Measurements from ENCODE around the gene DYNLT2B.
"Not testable (repeated sequence)": the region's sequence is repeated elsewhere in the genome, so short reads cannot be mapped to it uniquely, and the experiment has no call there.

DYNLT2B gene

GRCh38 chr3:196317687-196318467, at the start of gene DYNLT2B:
Gene DYNLT2B (minus strand): TSS chr3:196318240. CDS start chr3:196318152, 88 bp downstream.
- peak; percentile 89 to 91 for DNase-seq

- DNase-seq: no peak
These were observed 47.7 kb upstream of the DYNLT2B start for GRCh38 chr3:196365736-196366135.

GRCh38 chr3:196360586-196360985, 42.5 kb upstream of the DYNLT2B start:
- no peak for DNase-seq

GRCh38 chr3:196358540-196358939, 40.5 kb upstream of the DYNLT2B start:
- DNase-seq: not testable (repeated sequence)

- peak; percentile 2 to 38 for DNase-seq
These were observed 39.9 kb upstream of the DYNLT2B start for GRCh38 chr3:196357905-196358304.

GRCh38 chr3:196356556-196356955, 38.5 kb upstream of the DYNLT2B start:
- no peak for DNase-seq

GRCh38 chr3:196355668-196356067, 37.6 kb upstream of the DYNLT2B start:
- no peak for DNase-seq

GRCh38 chr3:196354132-196354531, 36.1 kb upstream of the DYNLT2B start:
- no peak for DNase-seq

GRCh38 chr3:196351541-196351940, 33.5 kb upstream of the DYNLT2B start:
- DNase-seq: no peak

GRCh38 chr3:196350067-196350466, 32.0 kb upstream of the DYNLT2B start:
- DNase-seq: no peak

GRCh38 chr3:196348698-196349097, 30.7 kb upstream of the DYNLT2B start:
- no peak for DNase-seq

GRCh38 chr3:196344663-196345062, 26.6 kb upstream of the DYNLT2B start:
- DNase-seq: no peak

GRCh38 chr3:196343917-196344316, 25.9 kb upstream of the DYNLT2B start:
- not testable (repeated sequence) for DNase-seq

- DNase-seq: peak in 1 of 2 donors; percentile 12
These were observed 23.1 kb upstream of the DYNLT2B start for GRCh38 chr3:196341137-196341536.

GRCh38 chr3:196340466-196340865, 22.4 kb upstream of the DYNLT2B start:
- DNase-seq: no peak

GRCh38 chr3:196339493-196340254, 21.6 kb upstream of the DYNLT2B start:
- DNase-seq: peak in 1 of 2 donors; percentile 26

GRCh38 chr3:196339044-196339443, 21.0 kb upstream of the DYNLT2B start:
- no peak for DNase-seq

- no peak for DNase-seq
These were observed 18.5 kb upstream of the DYNLT2B start for GRCh38 chr3:196336319-196337145.

GRCh38 chr3:196335503-196335948, 17.5 kb upstream of the DYNLT2B start:
- DNase-seq: no peak

GRCh38 chr3:196334982-196335381, 16.9 kb upstream of the DYNLT2B start:
- no peak for DNase-seq

- DNase-seq: no peak
These were observed 14.1 kb upstream of the DYNLT2B start for GRCh38 chr3:196332168-196332567.

- DNase-seq: no peak
These were observed 9.4 kb upstream of the DYNLT2B start for GRCh38 chr3:196327405-196327804.

GRCh38 chr3:196326936-196327335, 8.9 kb upstream of the DYNLT2B start:
- no peak for DNase-seq

Measured in CD4-positive, alpha-beta T cell treated with Interferon alpha-2 for 1 hour (primary cell).